WTC11 (cell line): ENCODE data around the gene CEBPE. TPM values are rescaled to one million over a fixed set of nuclear protein-coding genes. Genes with fewer than 3 reads are reported as not detected.

Experiments
- ATAC-seq: fragments of 200-7000 bp; cut with Tn5 transposase; 2 replicates; pipeline ENCODE4 v1.10.0; 2021; ENCODE audit warnings: mild to moderate bottlenecking, moderate library complexity
- CTCF ChIA-PET: fragments of 300-600 bp; sonication (Branson Sonifier 250); formaldehyde crosslinking; loops from one replicate; lab custom pipeline; 2021; ENCODE audit warnings: antibody characterized with exemption; lab: Charles Lee
- POLR2A ChIA-PET: fragments of 350-600 bp; sonication (Branson Sonifier 250); formaldehyde crosslinking; loops from one replicate; lab custom pipeline; 2021; ENCODE audit warnings: antibody characterized with exemption; lab: Charles Lee
- DNase-seq: peaks from one replicate; pipeline ENCODE4 v3.0.0; 2021; ENCODE audit warnings: low spot score
- H3K27ac Mint-ChIP-seq: 2 replicates; pipeline ENCODE4 v1.8.0; 2021; ENCODE audit warnings: mixed read lengths
- H3K27me3 Mint-ChIP-seq: 2 replicates; pipeline ENCODE4 v1.8.0; 2021; ENCODE audit warnings: low read depth, mild to moderate bottlenecking, moderate library complexity, mixed read lengths
- H3K36me3 Mint-ChIP-seq: 2 replicates; pipeline ENCODE4 v1.8.0; 2021; ENCODE audit warnings: mixed read lengths
- H3K4me1 Mint-ChIP-seq: 2 replicates; pipeline ENCODE4 v1.8.0; 2022; ENCODE audit warnings: mixed read lengths
- H3K4me3 Mint-ChIP-seq: 2 replicates; pipeline ENCODE4 v1.8.0; 2021; ENCODE audit warnings: mild to moderate bottlenecking, moderate library complexity, mixed read lengths
- H3K9me3 Mint-ChIP-seq: 2 replicates; pipeline ENCODE4 v1.8.0; 2021; ENCODE audit warnings: mixed read lengths
- E2F1 ChIP-seq: sonication (generic); formaldehyde crosslinking; IDR thresholded peaks from 2 replicates; pipeline ENCODE4 v1.8.0; 2022; ENCODE audit warnings: mild to moderate bottlenecking, missing genetic modification reagents
- IRF2 ChIP-seq: sonication (generic); formaldehyde crosslinking; IDR thresholded peaks from 2 replicates; pipeline ENCODE4 v1.8.0; 2022; ENCODE audit warnings: low read depth, missing genetic modification reagents, borderline replicate concordance
- NFYB ChIP-seq: sonication (generic); formaldehyde crosslinking; conservative IDR thresholded peaks from 2 replicates; pipeline ENCODE4 v1.8.0; 2022; ENCODE audit warnings: low read depth, missing genetic modification reagents
- NR3C1 ChIP-seq: sonication (generic); formaldehyde crosslinking; conservative IDR thresholded peaks from 2 replicates; pipeline ENCODE4 v1.8.1; 2023; ENCODE audit warnings: low read depth, mild to moderate bottlenecking, missing genetic modification reagents
- PRDM15 ChIP-seq: sonication (generic); formaldehyde crosslinking; IDR thresholded peaks from 2 replicates; pipeline ENCODE4 v1.8.0; 2022; ENCODE audit warnings: missing genetic modification reagents
- SMAD3 ChIP-seq: sonication (generic); formaldehyde crosslinking; IDR thresholded peaks from 2 replicates; pipeline ENCODE4 v1.8.0; 2022; ENCODE audit warnings: missing genetic modification reagents, mild to moderate bottlenecking, borderline replicate concordance
- SP1 ChIP-seq: sonication (generic); formaldehyde crosslinking; conservative IDR thresholded peaks from 2 replicates; pipeline ENCODE4 v1.8.1; 2022; ENCODE audit warnings: missing genetic modification reagents
- TEAD4 ChIP-seq: sonication (generic); formaldehyde crosslinking; IDR thresholded peaks from 2 replicates; pipeline ENCODE4 v1.8.0; 2022; ENCODE audit warnings: mild to moderate bottlenecking, missing genetic modification reagents
- ZBTB21 ChIP-seq: sonication (generic); formaldehyde crosslinking; IDR thresholded peaks from 2 replicates; pipeline ENCODE4 v1.8.1; 2023; ENCODE audit warnings: mild to moderate bottlenecking, missing genetic modification reagents, borderline replicate concordance
- ZNF232 ChIP-seq: sonication (generic); formaldehyde crosslinking; IDR thresholded peaks from 2 replicates; pipeline ENCODE4 v1.8.0; 2022; ENCODE audit warnings: mild to moderate bottlenecking, missing genetic modification reagents
- ZNF263 ChIP-seq: sonication (generic); formaldehyde crosslinking; IDR thresholded peaks from 2 replicates; pipeline ENCODE4 v1.8.1; 2022; ENCODE audit warnings: low read depth, mild to moderate bottlenecking, moderate library complexity, missing genetic modification reagents
- ZNF512 ChIP-seq: sonication (generic); formaldehyde crosslinking; IDR thresholded peaks from 2 replicates; pipeline ENCODE4 v1.8.1; 2022; ENCODE audit warnings: missing genetic modification reagents, borderline replicate concordance
- total RNA-seq: library from RNA; stranded (reverse); gene quantifications from 3 replicates; pipeline ENCODE4 v1.2.3, GENCODE V29; 2021
- TF ChIP-seq, protein P1 (sequence below): fragments of 250-450 bp; sonication (Bioruptor Pico); IDR thresholded peaks from 2 replicates; pipeline ENCODE4 v1.9.0; 2021; ENCODE audit warnings: mild to moderate bottlenecking
- TF ChIP-seq, protein P2 (sequence below): fragments of 200-600 bp; IDR thresholded peaks from 2 replicates; pipeline ENCODE4 v1.8.0; 2022; ENCODE audit warnings: antibody characterized with exemption

CEBPE gene
- total RNA-seq, 1 experiment from 2014 or later = not detected

- no peak for TF ChIP-seq ZNF512 (CRISPR knock-in tag)
- no peak for TF ChIP-seq SP1
- TF ChIP-seq ZNF232 (CRISPR knock-in tag) = no peak
- TF ChIP-seq E2F1 (CRISPR knock-in tag) = no peak
- TF ChIP-seq NR3C1 (CRISPR knock-in tag) = no peak
- TF ChIP-seq IRF2 (CRISPR knock-in tag) = no peak
- TF ChIP-seq, protein P1, sequence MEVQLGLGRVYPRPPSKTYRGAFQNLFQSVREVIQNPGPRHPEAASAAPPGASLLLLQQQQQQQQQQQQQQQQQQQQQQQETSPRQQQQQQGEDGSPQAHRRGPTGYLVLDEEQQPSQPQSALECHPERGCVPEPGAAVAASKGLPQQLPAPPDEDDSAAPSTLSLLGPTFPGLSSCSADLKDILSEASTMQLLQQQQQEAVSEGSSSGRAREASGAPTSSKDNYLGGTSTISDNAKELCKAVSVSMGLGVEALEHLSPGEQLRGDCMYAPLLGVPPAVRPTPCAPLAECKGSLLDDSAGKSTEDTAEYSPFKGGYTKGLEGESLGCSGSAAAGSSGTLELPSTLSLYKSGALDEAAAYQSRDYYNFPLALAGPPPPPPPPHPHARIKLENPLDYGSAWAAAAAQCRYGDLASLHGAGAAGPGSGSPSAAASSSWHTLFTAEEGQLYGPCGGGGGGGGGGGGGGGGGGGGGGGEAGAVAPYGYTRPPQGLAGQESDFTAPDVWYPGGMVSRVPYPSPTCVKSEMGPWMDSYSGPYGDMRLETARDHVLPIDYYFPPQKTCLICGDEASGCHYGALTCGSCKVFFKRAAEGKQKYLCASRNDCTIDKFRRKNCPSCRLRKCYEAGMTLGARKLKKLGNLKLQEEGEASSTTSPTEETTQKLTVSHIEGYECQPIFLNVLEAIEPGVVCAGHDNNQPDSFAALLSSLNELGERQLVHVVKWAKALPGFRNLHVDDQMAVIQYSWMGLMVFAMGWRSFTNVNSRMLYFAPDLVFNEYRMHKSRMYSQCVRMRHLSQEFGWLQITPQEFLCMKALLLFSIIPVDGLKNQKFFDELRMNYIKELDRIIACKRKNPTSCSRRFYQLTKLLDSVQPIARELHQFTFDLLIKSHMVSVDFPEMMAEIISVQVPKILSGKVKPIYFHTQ (CRISPR knock-in tag) = no peak
These were observed 4.4 kb downstream of the CEBPE start (continued) for GRCh38 chr14:23114669-23115038.

- no peak overlapping the region for H3K27ac Mint-ChIP-seq
- DNase-seq = no peak
- CTCF ChIA-PET = interaction anchor here (0.9 to 2.6 kb wide), 4 partner anchors 45 to 263 kb away, joined by 3 to 33 read pairs (median 4); partner anchors contain the start of gene CMTM5
- no peaks in the 10 kb centered on the region for H3K9me3 Mint-ChIP-seq
- TF ChIP-seq, protein P2, sequence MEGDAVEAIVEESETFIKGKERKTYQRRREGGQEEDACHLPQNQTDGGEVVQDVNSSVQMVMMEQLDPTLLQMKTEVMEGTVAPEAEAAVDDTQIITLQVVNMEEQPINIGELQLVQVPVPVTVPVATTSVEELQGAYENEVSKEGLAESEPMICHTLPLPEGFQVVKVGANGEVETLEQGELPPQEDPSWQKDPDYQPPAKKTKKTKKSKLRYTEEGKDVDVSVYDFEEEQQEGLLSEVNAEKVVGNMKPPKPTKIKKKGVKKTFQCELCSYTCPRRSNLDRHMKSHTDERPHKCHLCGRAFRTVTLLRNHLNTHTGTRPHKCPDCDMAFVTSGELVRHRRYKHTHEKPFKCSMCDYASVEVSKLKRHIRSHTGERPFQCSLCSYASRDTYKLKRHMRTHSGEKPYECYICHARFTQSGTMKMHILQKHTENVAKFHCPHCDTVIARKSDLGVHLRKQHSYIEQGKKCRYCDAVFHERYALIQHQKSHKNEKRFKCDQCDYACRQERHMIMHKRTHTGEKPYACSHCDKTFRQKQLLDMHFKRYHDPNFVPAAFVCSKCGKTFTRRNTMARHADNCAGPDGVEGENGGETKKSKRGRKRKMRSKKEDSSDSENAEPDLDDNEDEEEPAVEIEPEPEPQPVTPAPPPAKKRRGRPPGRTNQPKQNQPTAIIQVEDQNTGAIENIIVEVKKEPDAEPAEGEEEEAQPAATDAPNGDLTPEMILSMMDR = no peak
- TF ChIP-seq PRDM15 (CRISPR knock-in tag) (no peak), NFYB (no peak), SMAD3 (no peak), TEAD4 (no peak), IRF2 (CRISPR knock-in tag) (no peak), ZNF263 (CRISPR knock-in tag) (no peak), ZBTB21 (no peak)
- TF ChIP-seq, all 79 proteins: peak for 0
- POLR2A ChIA-PET = interaction anchor here (1.0 kb wide), 2 partner anchors 10 to 56 kb away, joined by 3 read pairs; partner anchors contain the start of gene CIROP
- Mint-ChIP-seq H3K4me1 (peaks cover 21% of the 10 kb centered on the region), H3K27me3 (peaks cover 22% of the 10 kb centered on the region), H3K36me3 (peaks cover 2% of the 10 kb centered on the region; the same call in 1 of the 2 replicates), H3K4me3 (no peak overlapping the region)
- no peak for ATAC-seq
These were observed 5.0 kb downstream of the CEBPE start for GRCh38 chr14:23114120-23114458.
